GM13977 (cell line): ENCODE measurements around the gene ANKRD31.
"Not testable (repeated sequence)": the region's sequence is repeated elsewhere in the genome, so short reads cannot be mapped to it uniquely, and the experiment has no call there.

Experiments used
- DNase-seq: peaks from one replicate; pipeline ENCODE4 v3.0.0; 2012; ENCODE audit warnings: low spot score
- in situ Hi-C: fragments of 300-500 bp; cut with MboI; formaldehyde crosslinking; loops from one replicate; pipeline ENCODE4 v1.12.0; 2022; ENCODE audit warnings: low sequenced_read_pairs, low pct_unique_long_range_greater_than_20kb, mixed read lengths, inconsistent platforms; ENCODE audit not compliant: unreplicated experiment
- TF ChIP-seq, protein P1 (sequence below): IDR thresholded peaks from 2 replicates; pipeline ENCODE4 v1.5.1; 2012; ENCODE audit warnings: mild to moderate bottlenecking, control low read depth; ENCODE audit not compliant: insufficient read depth; ENCODE audit errors: extremely low read depth, missing control alignments

Gene ANKRD31

DNA sequence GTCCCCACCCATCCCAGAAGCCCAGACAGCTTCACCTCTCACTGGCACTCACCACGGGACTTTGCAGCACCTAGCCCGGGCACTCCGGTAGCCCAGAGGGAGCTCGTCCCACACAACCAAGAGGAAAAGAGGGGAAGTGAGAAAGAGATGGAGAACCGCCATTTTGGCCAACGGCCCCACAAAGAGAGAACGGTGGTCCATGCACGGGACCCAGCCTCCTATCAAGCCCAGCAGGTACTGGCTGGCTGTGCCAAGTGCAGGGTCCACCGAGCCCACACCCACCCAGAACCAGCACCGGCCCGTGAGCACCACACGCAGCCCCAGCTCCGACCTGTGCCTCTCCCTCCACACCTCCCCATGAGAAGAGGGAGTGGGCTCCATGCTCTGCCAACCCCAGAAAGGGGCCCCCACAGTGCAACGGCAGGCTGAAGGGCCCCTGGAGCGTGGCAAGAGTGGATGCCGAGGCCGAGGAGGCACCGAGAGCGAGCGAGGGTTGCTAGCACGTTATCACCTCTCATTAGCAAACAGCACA, 105.8 kb downstream of the ANKRD31 start:
- TF ChIP-seq, protein P1, sequence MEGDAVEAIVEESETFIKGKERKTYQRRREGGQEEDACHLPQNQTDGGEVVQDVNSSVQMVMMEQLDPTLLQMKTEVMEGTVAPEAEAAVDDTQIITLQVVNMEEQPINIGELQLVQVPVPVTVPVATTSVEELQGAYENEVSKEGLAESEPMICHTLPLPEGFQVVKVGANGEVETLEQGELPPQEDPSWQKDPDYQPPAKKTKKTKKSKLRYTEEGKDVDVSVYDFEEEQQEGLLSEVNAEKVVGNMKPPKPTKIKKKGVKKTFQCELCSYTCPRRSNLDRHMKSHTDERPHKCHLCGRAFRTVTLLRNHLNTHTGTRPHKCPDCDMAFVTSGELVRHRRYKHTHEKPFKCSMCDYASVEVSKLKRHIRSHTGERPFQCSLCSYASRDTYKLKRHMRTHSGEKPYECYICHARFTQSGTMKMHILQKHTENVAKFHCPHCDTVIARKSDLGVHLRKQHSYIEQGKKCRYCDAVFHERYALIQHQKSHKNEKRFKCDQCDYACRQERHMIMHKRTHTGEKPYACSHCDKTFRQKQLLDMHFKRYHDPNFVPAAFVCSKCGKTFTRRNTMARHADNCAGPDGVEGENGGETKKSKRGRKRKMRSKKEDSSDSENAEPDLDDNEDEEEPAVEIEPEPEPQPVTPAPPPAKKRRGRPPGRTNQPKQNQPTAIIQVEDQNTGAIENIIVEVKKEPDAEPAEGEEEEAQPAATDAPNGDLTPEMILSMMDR: no peak
- in situ Hi-C loops: no loop called here
- DNase-seq: no peak

DNA sequence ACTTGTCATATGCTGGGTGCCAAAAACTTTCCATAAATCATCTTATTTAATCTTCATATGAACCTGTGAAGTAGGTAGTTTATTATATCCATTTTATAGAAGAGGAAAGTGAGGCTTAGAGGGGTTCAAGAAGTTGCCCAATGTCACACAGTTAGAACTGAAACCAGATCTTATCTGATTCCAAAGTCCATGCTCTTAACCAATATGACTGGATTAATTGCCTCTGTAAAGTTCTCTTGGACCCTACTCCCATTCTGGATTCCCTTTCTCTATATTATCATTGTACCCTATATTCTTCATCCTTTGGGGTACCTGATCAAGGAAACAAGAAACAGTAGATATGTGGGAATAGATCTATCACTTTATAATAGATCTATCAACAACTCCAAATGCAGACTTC, 119.8 kb downstream of the ANKRD31 start:
- in situ Hi-C loops: no loop called here
- TF ChIP-seq, protein P1: no peak
- no peak for DNase-seq

DNA sequence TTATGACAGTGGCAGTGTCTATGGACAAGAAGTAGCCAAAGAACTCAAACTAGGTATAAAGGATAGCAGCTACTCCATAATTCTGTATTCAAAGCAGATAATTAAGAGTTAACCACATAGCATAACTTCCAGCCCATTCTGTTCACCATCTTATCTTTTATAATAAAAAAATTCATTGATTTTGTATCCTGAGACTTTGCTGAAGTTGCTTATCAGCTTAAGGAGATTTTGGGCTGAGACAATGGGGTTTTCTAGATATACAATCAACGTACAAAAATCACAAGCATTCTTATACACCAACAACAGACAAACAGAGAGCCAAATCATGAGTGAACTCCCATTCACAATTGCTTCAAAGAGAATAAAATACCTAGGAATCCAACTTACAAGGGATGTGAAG, 122.4 kb downstream of the ANKRD31 start:
- DNase-seq, in situ Hi-C loops: not testable (repeated sequence)

DNA sequence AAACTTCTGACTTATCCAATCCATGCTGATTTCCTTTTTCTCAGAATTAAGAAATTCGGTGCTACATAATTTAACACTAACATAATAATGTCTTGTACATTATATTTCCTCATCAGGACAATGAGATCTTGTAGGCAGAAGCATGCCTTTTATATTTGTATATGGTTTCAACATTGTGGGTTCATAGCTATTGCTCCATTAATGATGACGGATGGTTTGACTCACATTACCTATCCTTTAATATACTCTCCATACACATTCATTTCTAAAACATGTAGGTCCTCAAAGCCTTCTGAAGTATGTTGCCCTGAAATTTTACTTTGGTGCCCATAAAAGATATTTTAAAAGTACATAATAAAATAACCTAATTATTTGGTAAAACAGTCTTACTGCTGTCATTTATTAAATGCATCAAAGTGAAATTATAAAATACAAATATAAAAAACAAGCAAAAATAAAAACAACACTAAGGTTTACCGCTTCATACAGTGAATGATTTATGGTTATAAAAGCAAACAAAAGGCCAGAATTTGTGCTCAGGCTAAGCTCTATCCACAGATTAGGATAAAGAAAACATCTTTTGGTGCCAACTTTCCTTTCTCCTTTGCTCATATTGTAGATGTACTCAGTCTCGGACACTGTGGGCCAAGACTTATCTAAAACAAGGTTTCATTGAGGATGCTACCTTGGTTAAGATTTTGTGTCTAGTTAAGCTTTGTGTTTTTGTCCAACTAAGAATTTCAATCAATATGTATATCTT, 123.1 kb downstream of the ANKRD31 start:
- DNase-seq: no peak
- TF ChIP-seq, protein P1: no peak
- in situ Hi-C loops: no loop called here

DNA sequence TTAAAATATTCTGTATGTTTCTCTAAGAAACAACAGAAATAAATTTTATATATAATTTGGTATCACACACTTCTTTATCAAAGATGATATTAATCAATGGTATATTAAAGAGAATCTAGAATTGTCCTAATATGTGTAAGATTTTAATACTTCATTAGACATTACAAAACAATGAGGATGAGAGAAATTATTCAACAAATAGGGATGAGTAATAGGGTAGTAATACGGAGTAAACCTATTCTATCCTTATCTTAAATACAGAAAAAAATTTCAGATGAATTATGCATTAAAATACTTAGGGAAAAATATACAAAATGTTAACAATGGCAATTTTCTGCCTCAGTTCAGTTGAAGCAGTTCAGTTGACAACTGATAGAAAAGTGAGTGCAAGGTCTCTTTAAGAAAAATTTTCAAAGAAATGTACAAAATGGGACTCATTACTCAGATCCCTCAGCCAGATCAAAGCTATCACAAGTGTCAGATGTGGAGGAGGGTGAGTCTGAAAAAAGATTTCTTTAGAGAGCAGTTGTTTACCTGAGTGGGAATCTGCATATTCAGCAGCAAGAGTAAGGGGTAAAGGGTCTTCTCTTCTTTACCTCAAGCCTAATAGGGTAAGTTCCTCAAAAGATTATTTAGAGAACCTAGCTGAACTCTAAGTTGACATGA, 127.6 kb downstream of the ANKRD31 start:
- DNase-seq: no peak
- TF ChIP-seq, protein P1: no peak
- in situ Hi-C loops: no loop called here

DNA sequence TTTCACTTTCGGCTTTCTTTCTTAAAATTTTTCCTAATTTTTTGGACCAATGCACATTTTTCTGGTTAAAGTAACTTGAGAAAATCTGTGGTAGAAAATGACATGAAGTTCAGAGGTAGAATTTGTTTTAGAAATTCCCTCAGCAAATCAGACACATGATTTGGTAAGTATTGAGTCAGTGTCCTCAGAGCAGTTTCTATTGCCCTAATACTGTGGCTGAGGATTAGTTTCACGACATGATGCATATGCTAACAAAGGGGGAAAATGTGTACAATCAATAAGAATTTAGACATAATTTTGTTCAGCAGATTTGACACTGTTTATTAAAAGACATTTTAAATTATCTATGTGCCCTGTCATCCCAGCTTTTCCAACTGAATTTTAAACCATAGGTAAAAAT, 128.2 kb downstream of the ANKRD31 start:
- TF ChIP-seq, protein P1: no peak
- in situ Hi-C loops: no loop called here
- DNase-seq: no peak

DNA sequence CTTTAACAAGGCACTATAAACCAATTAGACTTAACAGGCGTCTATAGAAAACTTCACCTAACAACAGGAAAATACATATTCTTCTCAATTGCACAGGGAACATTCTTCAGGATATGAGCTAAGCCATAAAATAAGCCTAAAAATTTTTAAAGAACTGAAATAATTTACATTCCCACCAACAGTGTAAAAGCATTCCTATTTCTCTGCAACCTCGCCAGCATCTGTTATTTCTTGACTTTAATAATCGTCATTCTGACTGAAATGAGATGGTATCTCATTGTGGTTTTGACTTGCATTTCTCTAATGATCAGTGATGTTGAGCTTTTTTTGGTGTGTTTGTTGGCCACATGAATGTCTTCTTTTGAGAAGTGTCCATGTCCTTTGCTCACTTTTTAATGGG, 140.7 kb downstream of the ANKRD31 start:
- DNase-seq, in situ Hi-C loops: not testable (repeated sequence)
